GM23338 (cell line): ENCODE results near the gene VSIG8. TPM values are rescaled to one million over a fixed set of nuclear protein-coding genes. Genes with fewer than 3 reads are reported as not detected.

ENCODE experiments used
- ATAC-seq: fragments of 200-7000 bp; cut with Tn5 transposase; 3 replicates; pipeline ENCODE4 v1.9.1; 2020
- DNase-seq: peaks from one replicate; pipeline ENCODE4 v3.0.0-alpha.2; 2015; ENCODE audit warnings: low spot score
- H2AFZ ChIP-seq: fragments of 200-600 bp; sonication (generic); 2 replicates; pipeline ENCODE4 v1.8.0; 2016; ENCODE audit warnings: antibody characterized with exemption, mild to moderate bottlenecking, moderate library complexity
- H3F3A ChIP-seq: fragments of 200-600 bp; sonication (generic); replicated peaks from 2 replicates; pipeline ENCODE4 v1.8.0; 2017; ENCODE audit warnings: antibody characterized with exemption, mixed run types, low read depth
- H3K27ac ChIP-seq: fragments of 200-600 bp; sonication (generic); 2 replicates; pipeline ENCODE4 v1.6.1; 2016; ENCODE audit warnings: low read depth
- H3K27me3 ChIP-seq: fragments of 200-600 bp; sonication (generic); 2 replicates; pipeline ENCODE4 v1.8.0; 2016; ENCODE audit warnings: mild to moderate bottlenecking, mixed run types, moderate library complexity; ENCODE audit not compliant: insufficient read depth
- H3K36me3 ChIP-seq: fragments of 200-600 bp; sonication (generic); 2 replicates; pipeline ENCODE4 v1.8.0; 2016; ENCODE audit warnings: mild to moderate bottlenecking; ENCODE audit not compliant: insufficient read depth
- H3K4me1 ChIP-seq: fragments of 200-600 bp; sonication (generic); 2 replicates; pipeline ENCODE4 v1.8.0; 2016; ENCODE audit warnings: mild to moderate bottlenecking, moderate library complexity; ENCODE audit not compliant: insufficient read depth
- H3K4me2 ChIP-seq: fragments of 200-600 bp; sonication (generic); 2 replicates; pipeline ENCODE4 v1.7.1; 2017; ENCODE audit warnings: mixed run types
- H3K4me3 ChIP-seq: fragments of 200-600 bp; sonication (generic); 2 replicates; pipeline ENCODE4 v1.6.1; 2016; ENCODE audit warnings: mixed run types
- H3K79me2 ChIP-seq: fragments of 200-600 bp; sonication (generic); replicated peaks from 2 replicates; pipeline ENCODE4 v1.8.0; 2017; ENCODE audit warnings: mild to moderate bottlenecking; ENCODE audit not compliant: insufficient read depth
- H3K9me2 ChIP-seq: fragments of 200-600 bp; sonication (generic); 2 replicates; pipeline ENCODE4 v1.8.0; 2017; ENCODE audit not compliant: insufficient read depth
- H4K20me1 ChIP-seq: fragments of 200-600 bp; sonication (generic); replicated peaks from 2 replicates; pipeline ENCODE4 v1.8.0; 2017; ENCODE audit warnings: mild to moderate bottlenecking; ENCODE audit not compliant: insufficient read depth
- H3K27ac Mint-ChIP-seq: 2 replicates; pipeline ENCODE4 v1.8.0; 2020; ENCODE audit warnings: inconsistent platforms, mild to moderate bottlenecking, moderate library complexity, mixed read lengths
- H3K27me3 Mint-ChIP-seq: 3 replicates; pipeline ENCODE4 v1.8.0; 2022; ENCODE audit warnings: low read depth, mild to moderate bottlenecking, moderate library complexity, mixed read lengths, inconsistent platforms; ENCODE audit not compliant: insufficient read depth, poor library complexity
- H3K36me3 Mint-ChIP-seq: 3 replicates; pipeline ENCODE4 v1.8.0; 2021; ENCODE audit warnings: low read depth, mild to moderate bottlenecking, inconsistent platforms, moderate library complexity, mixed read lengths
- H3K4me1 Mint-ChIP-seq: 3 replicates; pipeline ENCODE4 v1.8.0; 2020; ENCODE audit warnings: mild to moderate bottlenecking, inconsistent platforms, mixed read lengths
- H3K4me3 Mint-ChIP-seq: 3 replicates; pipeline ENCODE4 v1.8.0; 2021; ENCODE audit warnings: moderate library complexity, mild to moderate bottlenecking, inconsistent platforms, mixed read lengths
- H3K9me3 Mint-ChIP-seq: 3 replicates; pipeline ENCODE4 v1.8.0; 2020; ENCODE audit warnings: moderate library complexity, mild to moderate bottlenecking, inconsistent platforms, mixed read lengths
- CREB1 ChIP-seq: fragments of 250-450 bp; sonication (Bioruptor Pico); IDR thresholded peaks from 2 replicates; pipeline ENCODE4 v1.5.0; 2020; ENCODE audit warnings: low read depth, mild to moderate bottlenecking, moderate library complexity
- EZH2 ChIP-seq: fragments of 200-600 bp; sonication (generic); IDR thresholded peaks from one replicate; pipeline ENCODE4 v1.8.0; 2017; ENCODE audit warnings: antibody characterized with exemption, mild to moderate bottlenecking, low read depth; ENCODE audit not compliant: unreplicated experiment
- EZH2phosphoT487 ChIP-seq: fragments of 200-600 bp; sonication (generic); IDR thresholded peaks from one replicate; pipeline ENCODE4 v1.8.1; 2018; ENCODE audit warnings: antibody characterized with exemption; ENCODE audit not compliant: unreplicated experiment
- JUNB ChIP-seq: IDR thresholded peaks from one replicate; pipeline ENCODE4 v1.6.1; 2016; ENCODE audit warnings: antibody characterized with exemption; ENCODE audit not compliant: unreplicated experiment
- NANOG ChIP-seq: IDR thresholded peaks from 2 replicates; pipeline ENCODE4 v1.6.1; 2016; ENCODE audit warnings: antibody characterized with exemption, borderline replicate concordance
- POLR2AphosphoS5 ChIP-seq: IDR thresholded peaks from 2 replicates; pipeline ENCODE4 v1.6.1; 2016; ENCODE audit warnings: antibody characterized with exemption, low read depth
- REST ChIP-seq: IDR thresholded peaks from one replicate; pipeline ENCODE4 v1.6.1; 2018; ENCODE audit warnings: antibody characterized with exemption; ENCODE audit not compliant: unreplicated experiment
- STAT1 ChIP-seq: IDR thresholded peaks from one replicate; pipeline ENCODE4 v1.6.1; 2016; ENCODE audit warnings: antibody characterized with exemption; ENCODE audit not compliant: unreplicated experiment
- ZNF114 ChIP-seq: fragments of 250-450 bp; sonication (Bioruptor Pico); IDR thresholded peaks from 2 replicates; pipeline ENCODE4 v1.5.0; 2020; ENCODE audit warnings: mild to moderate bottlenecking, moderate library complexity
- ZNF331 ChIP-seq: fragments of 250-450 bp; sonication (Bioruptor Pico); IDR thresholded peaks from 2 replicates; pipeline ENCODE4 v1.5.0; 2020; ENCODE audit warnings: low read depth, mild to moderate bottlenecking, moderate library complexity
- ZNF462 ChIP-seq: fragments of 250-450 bp; sonication (Bioruptor Pico); IDR thresholded peaks from 2 replicates; pipeline ENCODE4 v1.5.0; 2020; ENCODE audit warnings: mild to moderate bottlenecking, moderate library complexity
- polyA plus RNA-seq: library from polyadenylated mRNA; unstranded; fragments of >200 nt; fragmentation: Nextera tagmentation; extraction: Ambion mirVana; gene quantifications from 2 replicates; pipeline ENCODE4 v1.2.1, GENCODE V29; 2016
- total RNA-seq: library from RNA; depleted of rRNA; stranded (reverse); fragments of >200 nt; shearing (Covaris generic); gene quantifications from 2 replicates; pipeline ENCODE4 v1.2.3, GENCODE V29; 2014
- TF ChIP-seq, protein P1 (sequence below): IDR thresholded peaks from 2 replicates; pipeline ENCODE4 v1.6.1; 2016; ENCODE audit warnings: antibody characterized with exemption
- TF ChIP-seq, protein P2 (sequence below), 2 experiments: fragments of 200-600 bp in 1 of 2; sonication (generic) in 1 of 2; conservative IDR thresholded peaks; 2 replicates each; pipeline versions ENCODE4 v1.5.1 to v1.6.1; 2016 to 2017; ENCODE audit warnings: antibody characterized with exemption in 2 of 2, low read depth in 2 of 2, mild to moderate bottlenecking in 2 of 2, moderate library complexity in 1 of 2

Gene VSIG8
- total and polyA plus RNA-seq, 2 experiments from 2014 or later: not detected

DNA sequence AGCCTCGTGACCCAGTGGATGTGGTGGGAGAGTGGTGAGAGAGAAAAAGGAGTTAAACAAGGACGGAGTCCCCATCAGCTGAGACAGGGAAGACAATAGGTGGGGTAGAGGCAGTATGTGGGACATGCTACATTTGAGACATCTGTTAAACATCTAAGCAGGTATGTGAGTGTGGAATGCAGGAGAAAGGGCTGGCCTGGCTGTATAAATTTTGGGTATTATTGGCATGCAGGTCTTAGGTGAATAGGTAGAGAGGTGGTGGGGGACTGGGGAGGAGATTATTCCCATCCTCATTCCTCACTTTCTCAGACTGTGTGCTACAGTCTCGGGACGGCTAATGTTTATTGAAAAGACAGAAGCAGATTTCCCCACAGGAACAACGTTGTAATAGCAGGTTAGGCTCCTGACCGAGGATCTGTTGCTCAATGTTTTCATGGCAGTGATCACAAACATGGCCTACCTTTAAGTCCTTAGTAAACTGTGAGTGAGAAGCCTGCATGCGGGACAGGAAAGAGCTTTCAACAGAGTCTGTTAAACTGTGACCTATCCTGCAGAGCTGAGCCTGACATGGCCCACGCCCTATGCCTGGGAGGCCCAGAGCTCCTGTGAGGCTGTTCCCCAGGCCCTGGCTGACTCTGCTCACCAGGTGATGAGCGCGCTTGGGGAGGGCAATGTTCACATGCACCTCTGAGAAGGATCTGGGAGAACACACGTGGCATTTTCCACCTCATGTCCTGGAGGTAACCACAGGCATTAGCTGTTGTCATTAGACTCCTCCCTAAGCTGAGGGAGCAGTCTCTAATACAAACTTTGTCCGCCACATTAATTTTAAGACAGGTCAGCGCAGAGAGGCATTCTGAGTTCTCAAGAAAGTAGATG is 16.5 kb downstream of the VSIG8 start:
- no peak overlapping the region for H3K4me2 ChIP-seq
- H3K4me3 ChIP-seq: no peak overlapping the region
- H3K27ac ChIP-seq: no peak overlapping the region
- H3F3A ChIP-seq: no peaks in the 10 kb centered on the region
- H3K27me3 Mint-ChIP-seq: peaks cover 3% of the 10 kb centered on the region
- H2AFZ ChIP-seq: no peak overlapping the region
- H3K4me1 Mint-ChIP-seq: peaks cover 6% of the 10 kb centered on the region
- no peaks in the 10 kb centered on the region for H3K36me3 Mint-ChIP-seq
- ATAC-seq (no peak), DNase-seq (no peak)
- no peaks in the 10 kb centered on the region for H3K9me3 Mint-ChIP-seq
- no peaks in the 10 kb centered on the region; the same call in 1 of the 2 replicates for H3K9me2 ChIP-seq
- H3K27me3 ChIP-seq: no peaks in the 10 kb centered on the region
- H3K27ac Mint-ChIP-seq: no peak overlapping the region
- H3K36me3 ChIP-seq: no peaks in the 10 kb centered on the region
- no peak for TF ChIP-seq NANOG
- TF ChIP-seq REST: no peak
- TF ChIP-seq, protein P1, sequence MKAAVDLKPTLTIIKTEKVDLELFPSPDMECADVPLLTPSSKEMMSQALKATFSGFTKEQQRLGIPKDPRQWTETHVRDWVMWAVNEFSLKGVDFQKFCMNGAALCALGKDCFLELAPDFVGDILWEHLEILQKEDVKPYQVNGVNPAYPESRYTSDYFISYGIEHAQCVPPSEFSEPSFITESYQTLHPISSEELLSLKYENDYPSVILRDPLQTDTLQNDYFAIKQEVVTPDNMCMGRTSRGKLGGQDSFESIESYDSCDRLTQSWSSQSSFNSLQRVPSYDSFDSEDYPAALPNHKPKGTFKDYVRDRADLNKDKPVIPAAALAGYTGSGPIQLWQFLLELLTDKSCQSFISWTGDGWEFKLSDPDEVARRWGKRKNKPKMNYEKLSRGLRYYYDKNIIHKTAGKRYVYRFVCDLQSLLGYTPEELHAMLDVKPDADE: no peak
- TF ChIP-seq ZNF462: no peak
- TF ChIP-seq, protein P2, sequence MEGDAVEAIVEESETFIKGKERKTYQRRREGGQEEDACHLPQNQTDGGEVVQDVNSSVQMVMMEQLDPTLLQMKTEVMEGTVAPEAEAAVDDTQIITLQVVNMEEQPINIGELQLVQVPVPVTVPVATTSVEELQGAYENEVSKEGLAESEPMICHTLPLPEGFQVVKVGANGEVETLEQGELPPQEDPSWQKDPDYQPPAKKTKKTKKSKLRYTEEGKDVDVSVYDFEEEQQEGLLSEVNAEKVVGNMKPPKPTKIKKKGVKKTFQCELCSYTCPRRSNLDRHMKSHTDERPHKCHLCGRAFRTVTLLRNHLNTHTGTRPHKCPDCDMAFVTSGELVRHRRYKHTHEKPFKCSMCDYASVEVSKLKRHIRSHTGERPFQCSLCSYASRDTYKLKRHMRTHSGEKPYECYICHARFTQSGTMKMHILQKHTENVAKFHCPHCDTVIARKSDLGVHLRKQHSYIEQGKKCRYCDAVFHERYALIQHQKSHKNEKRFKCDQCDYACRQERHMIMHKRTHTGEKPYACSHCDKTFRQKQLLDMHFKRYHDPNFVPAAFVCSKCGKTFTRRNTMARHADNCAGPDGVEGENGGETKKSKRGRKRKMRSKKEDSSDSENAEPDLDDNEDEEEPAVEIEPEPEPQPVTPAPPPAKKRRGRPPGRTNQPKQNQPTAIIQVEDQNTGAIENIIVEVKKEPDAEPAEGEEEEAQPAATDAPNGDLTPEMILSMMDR (conservative IDR thresholded peaks at IDR 0.05; ENCODE audit: low read depth in 2 of 2): no peak
- TF ChIP-seq STAT1: no peak
- TF ChIP-seq JUNB: no peak
- no peak for TF ChIP-seq ZNF331 (CRISPR knock-in tag)
- TF ChIP-seq CREB1 (CRISPR knock-in tag): no peak
- TF ChIP-seq EZH2: no peak
- no peak for TF ChIP-seq ZNF114 (CRISPR knock-in tag)
- TF ChIP-seq EZH2phosphoT487: no peak
- no peak for TF ChIP-seq POLR2AphosphoS5
- no peaks in the 10 kb centered on the region for H4K20me1 ChIP-seq
- H3K4me1 ChIP-seq: no peaks in the 10 kb centered on the region; the same call in 1 of the 2 replicates
- H3K79me2 ChIP-seq: no peaks in the 10 kb centered on the region
- no peak overlapping the region for H3K4me3 Mint-ChIP-seq
